GM19395 (cell line): ENCODE measurements around the gene ZBTB16.

ENCODE experiments used
- ATAC-seq: cut with Tn5 transposase; IDR thresholded peaks from one replicate; pipeline ENCODE4 v1.9.1; 2021; ENCODE audit warnings: mild to moderate bottlenecking, moderate library complexity; ENCODE audit not compliant: unreplicated experiment

ZBTB16 gene

GRCh38 chr11:114228435-114229411 is 169.2 kb downstream of the ZBTB16 start:
- no peak for ATAC-seq

- no peak for ATAC-seq
Observed at GRCh38 chr11:114230031-114230704, 170.7 kb downstream of the ZBTB16 start.

- no peak for ATAC-seq
Observed at GRCh38 chr11:114232400-114233059, 173.0 kb downstream of the ZBTB16 start.

- no peak for ATAC-seq
Observed at GRCh38 chr11:114233755-114234154, 174.2 kb downstream of the ZBTB16 start.

GRCh38 chr11:114236829-114237228 is 177.3 kb downstream of the ZBTB16 start:
- ATAC-seq: no peak

- ATAC-seq: no peak
Observed at GRCh38 chr11:114237321-114238280, 178.1 kb downstream of the ZBTB16 start.

- ATAC-seq: no peak
Observed at GRCh38 chr11:114239753-114240161, 180.2 kb downstream of the ZBTB16 start.

- ATAC-seq: no peak
Observed at GRCh38 chr11:114242032-114242431, 182.5 kb downstream of the ZBTB16 start.

- no peak for ATAC-seq
Observed at GRCh38 chr11:114243461-114244372, 184.2 kb downstream of the ZBTB16 start.

GRCh38 chr11:114244726-114245394 is 185.3 kb downstream of the ZBTB16 start:
- ATAC-seq: no peak

GRCh38 chr11:114246321-114247069 is 187.0 kb downstream of the ZBTB16 start:
- ATAC-seq: no peak

- ATAC-seq: no peak
Observed at GRCh38 chr11:114247070-114247789, 187.7 kb downstream of the ZBTB16 start.

- no peak for ATAC-seq
Observed at GRCh38 chr11:114250180-114250579, 190.7 kb downstream of the ZBTB16 start.

GRCh38 chr11:114250993-114251814 is 191.7 kb downstream of the ZBTB16 start:
- ATAC-seq: no peak

GRCh38 chr11:114251815-114252337 is 192.4 kb downstream of the ZBTB16 start:
- ATAC-seq: no peak

- no peak for ATAC-seq
Observed at GRCh38 chr11:114252767-114253166, 193.3 kb downstream of the ZBTB16 start.
